A204.1 (cell line): ENCODE data around the gene COX7B2.

Experiments used
- FAIRE-seq: peaks from 2 replicates; lab custom pipeline; 2012; peaks lifted over from hg19 to GRCh38; lab: Jason Lieb, UNC

COX7B2 gene, protein sequence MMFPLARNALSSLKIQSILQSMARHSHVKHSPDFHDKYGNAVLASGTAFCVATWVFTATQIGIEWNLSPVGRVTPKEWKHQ

DNA sequence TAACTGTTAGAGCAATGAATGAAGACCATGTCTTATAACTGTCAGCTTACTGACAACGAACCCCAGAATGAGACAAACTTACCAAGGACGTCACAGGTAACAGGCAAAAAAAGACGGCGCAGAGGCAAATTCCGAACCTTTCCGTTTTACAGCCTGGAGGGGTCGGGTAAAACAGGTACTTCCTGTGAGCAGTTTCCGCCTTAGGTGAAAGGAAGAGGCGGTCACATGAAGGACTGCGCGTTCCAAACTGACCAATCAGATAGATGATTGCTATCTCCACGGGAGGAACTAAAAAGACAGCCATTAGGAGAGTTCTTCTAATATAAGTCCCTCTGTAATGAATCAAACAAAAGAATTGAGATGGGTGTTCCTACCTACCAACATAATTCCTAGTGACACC, at the start of gene COX7B2:
Gene COX7B2 (minus strand): TSS at position 168 of the 400 bp plus-strand sequence. CDS start 174,053 bp downstream, outside the sequence.
- FAIRE-seq = no peak

DNA sequence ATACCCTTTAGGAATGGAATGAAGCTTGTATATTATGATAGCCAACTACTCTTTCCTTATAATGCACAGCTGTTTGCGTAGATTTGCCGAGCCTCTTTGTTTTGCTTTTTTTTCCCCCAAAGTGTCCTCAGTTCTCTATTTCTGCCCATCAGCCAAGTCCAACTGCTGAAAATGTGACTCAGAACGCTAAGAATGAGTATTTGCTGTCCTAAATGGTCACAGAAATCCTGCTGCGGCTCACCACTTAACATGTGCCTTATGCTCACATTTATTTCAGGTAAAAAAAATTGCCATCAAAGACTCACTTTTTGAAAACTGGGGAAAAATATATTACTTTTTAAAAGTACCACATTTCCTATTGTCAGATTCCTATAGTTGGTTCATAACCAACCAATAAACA, 47.4 kb upstream of the COX7B2 start:
- no peak for FAIRE-seq

DNA sequence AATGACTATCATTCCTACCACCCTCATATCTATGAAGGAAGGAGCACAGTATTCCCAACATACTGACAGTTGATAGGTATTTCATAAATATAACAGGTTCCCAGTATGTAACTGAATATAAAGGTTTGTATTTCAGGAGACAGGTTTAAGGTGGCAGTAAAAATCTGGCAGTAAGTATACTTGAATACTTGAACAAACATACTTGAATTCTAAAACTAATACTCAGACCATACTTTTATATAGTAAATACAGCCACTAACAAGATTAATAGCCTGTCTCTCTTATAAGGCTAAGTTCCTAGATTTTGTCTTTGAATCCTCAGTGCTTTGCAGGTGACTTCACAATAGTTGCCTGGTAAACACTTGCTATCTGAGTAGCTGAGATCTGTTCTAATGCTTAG, 46.6 kb upstream of the COX7B2 start:
- no peak for FAIRE-seq

DNA sequence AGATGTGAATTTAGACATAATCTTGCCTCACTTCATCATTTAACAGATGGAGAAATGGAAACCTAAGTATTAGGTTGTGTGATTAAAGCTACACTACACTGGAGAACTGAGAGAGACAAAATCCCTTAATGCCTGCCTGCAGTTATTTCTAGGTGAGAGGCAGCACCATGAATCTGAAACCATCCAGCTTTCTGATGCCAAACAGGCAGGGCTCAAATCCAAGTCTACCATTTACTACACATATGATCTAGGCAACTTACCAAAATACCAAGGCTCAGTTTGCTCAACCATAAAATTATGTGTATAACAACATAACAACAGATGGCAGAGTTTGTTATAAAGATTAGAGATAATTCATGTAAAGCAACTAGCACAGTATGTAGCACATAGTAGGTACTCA, 45.6 kb upstream of the COX7B2 start:
- no peak for FAIRE-seq

DNA sequence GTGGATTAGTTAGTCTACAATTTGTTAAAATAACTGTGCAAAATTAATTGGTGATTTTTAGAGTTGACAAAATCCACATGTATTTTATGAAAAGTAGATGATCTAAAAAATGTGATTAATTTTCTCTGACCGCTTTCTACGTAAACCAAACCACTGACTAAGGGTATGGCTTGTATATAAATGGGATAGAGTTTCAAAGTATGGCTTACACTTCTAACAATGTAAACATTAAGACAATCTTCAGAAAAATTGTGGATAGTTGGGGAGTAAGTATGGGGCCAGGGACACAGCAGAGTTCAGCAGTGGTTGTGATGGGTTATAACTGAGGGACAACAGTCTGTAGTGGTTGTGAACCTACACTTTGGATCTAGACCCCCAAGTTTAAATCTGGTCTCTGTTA, 44.5 kb upstream of the COX7B2 start:
- FAIRE-seq = no peak

DNA sequence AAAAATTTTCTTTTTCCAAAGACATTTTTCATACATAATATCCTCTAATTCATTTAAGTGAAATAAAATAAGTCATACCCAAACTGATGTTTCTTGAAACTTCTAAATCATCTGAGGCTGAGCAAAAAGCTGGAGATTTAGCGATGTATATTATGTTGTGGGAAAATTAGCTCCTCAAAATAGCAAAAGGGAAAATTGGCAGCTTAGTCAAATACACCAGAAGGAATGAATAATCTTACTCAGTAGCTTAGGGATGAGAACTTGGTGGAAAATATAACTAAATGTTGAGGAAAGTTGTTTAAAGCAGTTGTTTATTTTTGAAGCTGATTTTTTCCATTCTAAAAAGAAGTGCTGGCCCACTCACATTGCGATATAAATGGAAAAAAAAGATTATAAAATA, 43.4 kb upstream of the COX7B2 start:
- FAIRE-seq = no peak

DNA sequence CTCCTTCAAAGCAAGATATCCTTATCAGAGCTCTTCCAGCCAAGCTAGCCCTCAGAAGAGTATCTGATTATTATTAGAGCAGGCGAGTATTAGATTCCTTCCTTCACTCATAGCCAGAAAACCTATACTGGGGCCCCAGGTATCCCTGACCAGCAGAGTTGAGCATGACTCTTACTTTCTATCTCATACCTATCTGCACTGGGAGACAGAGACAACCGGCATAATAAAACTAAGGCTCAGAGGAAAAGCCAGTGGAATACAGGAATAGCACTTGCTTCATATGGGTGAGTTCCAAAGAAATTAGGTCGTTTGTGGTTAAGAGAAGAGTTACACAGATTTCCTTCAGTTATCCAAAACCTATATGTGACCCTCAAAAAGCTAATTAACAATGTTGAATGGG, 41.8 kb upstream of the COX7B2 start:
- FAIRE-seq = no peak

DNA sequence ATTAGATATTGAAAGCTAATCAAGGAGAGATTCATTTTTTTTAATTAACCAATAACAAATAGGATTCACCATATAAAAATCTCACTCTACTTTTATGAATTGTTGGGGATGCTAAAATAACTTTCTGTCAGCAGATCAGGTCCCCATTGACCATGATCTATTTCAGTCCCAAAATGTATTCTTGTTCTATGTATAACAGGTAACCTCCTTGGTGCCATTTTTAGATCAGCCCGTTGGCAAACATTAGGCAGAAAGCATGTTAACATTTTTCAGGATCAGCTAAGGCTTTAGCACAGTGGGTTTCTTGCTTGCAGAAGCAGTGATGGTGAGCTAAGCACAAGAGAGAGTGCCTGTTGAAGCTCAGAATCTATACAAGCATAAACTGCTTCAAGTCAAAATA, 40.8 kb upstream of the COX7B2 start:
- no peak for FAIRE-seq

DNA sequence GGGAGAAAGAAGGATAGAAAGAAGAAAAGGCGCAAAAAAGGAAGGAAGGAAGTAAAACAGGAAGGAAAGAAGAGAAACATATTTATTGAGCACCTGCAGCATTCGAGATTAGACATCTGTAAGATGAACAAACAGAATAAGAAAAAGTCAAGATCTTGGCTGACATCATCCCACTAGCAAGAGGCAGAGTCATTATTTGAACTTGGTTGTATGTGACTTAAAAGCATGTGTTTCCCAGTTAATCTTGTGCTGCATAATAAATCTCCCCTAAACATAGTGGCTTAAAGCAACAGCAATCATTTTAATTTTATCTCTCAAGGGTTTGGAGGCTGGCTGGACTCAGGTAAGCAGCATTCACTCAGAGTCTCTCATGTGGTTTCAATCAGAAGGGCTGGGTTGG, 38.5 kb upstream of the COX7B2 start:
- no peak for FAIRE-seq

DNA sequence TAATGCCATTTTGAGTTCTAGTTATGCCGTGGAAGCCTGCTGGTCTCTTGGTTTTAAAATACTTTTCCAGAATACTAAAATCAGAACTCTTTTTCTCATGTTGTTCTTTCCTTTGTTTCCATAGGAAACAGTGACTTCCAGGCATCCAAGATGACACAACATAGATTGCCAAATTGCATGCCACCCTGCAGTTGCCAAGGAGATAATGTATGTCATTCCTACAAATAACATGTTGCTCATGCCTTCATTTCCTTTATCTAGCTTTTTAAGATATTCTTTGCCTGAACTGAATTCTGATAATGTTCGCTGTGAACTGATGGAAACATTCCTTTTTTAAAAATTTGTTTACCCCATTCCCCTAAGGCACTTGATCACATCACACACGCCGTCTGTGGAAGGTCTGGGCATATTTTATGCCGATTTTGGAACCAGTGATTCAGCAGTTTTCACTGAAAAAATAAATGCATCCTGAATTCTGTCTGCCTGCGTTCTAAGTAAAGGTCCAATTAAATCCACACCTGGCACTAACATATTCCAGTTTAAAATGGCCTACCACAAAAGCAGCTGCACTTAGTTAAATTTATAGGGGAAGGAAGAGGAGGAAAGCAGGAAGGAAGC, 38.0 kb upstream of the COX7B2 start:
- no peak for FAIRE-seq

DNA sequence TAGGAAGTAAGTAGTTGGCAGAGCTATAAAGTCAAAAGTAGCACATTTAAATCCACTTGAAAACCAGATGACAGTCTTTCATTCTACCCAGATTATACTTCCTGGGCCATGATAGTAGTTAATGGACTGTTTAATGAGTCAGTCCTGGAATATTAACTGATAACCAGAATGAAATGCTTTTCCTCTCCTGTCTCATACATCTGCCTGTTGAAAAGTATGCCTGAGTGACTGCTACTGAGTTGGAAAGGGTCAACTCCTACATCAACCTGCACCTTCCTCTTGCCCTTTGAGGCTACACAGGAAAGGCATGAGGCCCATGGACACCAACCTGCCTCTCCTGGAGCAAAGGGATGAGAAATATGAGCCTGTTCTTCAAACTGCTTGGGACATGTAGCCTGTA, 36.0 kb upstream of the COX7B2 start:
- no peak for FAIRE-seq

DNA sequence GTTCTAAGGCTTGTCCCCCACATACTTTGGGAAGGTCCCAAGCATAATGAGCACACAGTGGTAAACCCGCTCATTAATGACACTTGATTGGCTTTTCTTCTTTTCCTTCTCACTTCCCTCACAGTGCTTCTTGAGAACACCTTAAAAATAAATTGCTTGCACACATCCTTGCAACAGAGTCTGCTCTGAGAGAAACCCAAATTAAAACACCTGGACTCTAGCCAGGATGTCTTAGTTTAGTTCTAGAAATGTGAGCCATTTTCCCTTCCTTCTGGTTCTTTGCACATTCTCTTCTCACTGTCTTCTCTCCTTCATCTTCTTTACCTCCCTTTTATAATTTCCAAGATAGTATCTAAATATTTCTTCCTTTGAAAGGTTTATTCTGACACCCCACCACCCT, 35.3 kb upstream of the COX7B2 start:
- no peak for FAIRE-seq

DNA sequence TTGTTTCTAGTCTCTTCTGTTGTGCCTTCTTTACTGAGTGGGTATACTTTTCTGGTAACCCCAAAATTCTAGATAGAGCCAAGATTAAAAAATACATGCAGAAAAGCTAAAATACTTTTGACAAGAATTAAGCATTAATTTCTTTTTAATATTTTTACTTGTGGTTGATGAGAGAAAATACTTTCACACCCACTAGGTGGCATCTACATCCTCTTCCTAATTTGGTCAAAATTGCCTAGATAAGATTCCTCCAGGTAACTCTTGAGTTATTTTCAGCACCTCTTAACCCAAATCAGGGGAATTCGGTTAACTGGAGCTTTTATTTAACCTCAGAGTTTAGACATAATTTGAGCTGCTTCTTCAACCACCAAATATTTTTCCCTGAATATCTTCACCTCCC, 28.4 kb upstream of the COX7B2 start:
- no peak for FAIRE-seq

DNA sequence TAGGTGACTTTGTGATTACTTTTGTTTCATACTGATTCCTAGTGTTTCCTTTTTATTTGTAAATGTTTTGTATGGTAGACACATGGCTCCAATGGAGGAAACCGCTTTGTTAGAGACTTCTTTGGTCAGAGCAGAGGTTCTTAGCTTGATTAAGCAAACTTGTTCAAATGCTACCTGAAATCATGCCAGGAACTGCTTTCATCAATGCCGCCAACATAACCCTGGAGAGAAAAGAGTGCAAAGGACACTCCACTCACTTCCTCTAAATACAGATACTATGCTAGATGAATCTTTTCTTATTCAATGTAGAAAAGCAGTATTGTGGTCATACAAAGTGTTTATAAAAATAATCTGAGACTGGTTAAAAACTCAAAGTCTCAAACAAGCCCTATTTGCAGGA, 25.7 kb upstream of the COX7B2 start:
- FAIRE-seq = no peak

DNA sequence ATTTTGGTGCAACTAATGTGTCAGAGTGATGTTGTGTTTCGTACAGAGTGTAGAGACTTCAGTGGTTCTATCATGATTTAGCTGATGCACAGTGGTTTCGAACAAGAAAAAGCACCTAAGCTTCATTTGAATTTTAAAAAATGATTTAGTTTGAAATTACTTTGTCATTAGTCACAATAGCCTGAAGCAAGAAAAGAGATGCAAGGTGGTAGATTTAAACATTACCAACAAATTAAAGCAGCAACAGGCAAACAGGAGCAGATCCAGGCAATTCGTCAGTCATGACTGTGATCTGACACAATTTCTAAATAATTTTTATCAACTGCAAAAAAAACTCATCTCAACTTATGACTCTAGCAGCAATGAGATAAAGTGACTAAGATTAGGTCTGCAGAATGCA, 24.6 kb upstream of the COX7B2 start:
- FAIRE-seq = no peak

DNA sequence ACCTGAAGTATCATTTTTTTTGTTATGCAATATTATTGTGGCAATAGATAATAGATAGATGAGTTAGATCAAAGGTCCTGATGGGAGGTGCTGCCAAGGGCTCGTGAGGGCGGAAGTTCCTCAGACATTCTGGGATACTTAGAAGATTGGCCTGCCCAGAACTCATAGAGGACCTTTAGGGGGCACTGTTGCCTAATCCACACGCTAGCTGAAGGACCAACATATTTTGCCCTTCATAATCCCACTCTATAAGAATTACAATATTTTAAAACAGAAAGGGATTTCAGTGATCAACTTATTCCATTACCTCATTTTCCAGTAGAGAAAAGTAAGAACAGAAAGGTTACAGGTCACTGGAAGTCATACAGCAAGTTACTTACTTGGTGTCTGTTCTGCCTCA, 22.9 kb upstream of the COX7B2 start:
- no peak for FAIRE-seq

DNA sequence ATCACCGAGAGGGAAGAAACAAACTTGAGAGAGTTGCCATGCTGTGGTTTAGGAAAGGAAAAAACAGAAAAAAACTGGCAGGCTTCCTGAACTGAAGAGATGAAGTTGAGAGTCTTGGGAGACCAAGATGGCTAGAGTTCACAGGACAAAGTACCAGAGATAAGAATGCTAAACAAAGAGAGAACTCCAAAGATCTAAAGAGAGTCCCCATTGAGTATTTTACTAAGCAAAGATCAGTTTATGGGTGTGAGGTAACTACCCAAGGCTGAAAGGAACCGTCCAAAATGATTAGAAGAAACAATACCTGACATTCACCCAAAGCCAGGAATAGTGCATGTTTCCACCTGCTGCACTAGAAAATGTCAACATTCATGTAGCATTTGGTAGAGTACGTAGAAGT, 21.8 kb upstream of the COX7B2 start:
- no peak for FAIRE-seq

DNA sequence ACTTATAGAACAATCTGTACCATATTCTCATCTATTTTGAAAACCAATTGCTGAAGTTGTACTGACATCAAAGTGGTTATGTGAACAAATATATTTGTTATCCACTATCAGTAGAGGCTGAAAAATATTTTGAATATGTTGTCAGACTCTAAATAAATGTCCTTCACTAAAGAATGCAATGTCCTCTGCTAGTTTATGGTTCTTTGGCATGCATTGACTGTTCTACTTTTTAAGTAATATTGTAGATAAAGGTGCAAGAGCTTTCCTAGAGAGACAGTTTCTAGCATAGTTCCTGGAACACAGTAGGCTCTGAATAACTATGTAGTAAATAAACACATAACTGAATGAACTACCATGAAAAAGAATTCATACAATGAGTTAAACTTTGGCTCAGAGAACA, 18.2 kb upstream of the COX7B2 start:
- FAIRE-seq = no peak

DNA sequence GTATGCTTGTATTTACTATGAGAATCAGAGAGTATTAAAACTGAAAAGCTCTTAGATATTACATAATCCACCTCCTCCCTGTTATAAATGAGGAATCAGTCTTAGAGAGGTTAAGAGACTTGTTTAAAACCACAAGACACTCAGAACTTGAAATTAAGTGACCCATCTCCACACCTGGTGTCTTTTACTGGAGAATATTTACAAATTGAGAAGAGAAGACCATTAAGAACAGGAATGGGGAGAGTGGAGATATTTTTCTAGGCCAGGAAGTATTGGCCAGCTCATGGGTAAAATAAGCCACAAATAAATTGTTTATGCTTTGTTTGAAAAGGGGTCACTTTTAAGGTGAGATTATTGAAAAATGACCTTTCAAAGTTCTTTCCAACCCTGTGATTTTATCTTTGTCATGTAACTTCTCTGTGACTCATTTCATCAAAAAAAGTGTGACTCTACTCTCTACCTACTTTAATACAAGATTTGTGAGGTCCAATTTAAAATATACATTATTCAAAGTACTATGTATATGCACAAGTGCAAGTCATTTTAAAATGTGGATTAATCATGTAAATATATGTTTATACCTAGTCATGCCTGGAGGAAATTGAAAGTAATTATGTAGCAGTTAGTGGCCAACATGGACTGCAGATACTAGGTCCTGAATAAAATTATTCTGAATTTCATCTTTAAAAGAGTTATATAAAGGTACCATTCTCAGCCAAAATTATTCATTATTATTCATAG, 15.9 kb upstream of the COX7B2 start:
- no peak for FAIRE-seq

DNA sequence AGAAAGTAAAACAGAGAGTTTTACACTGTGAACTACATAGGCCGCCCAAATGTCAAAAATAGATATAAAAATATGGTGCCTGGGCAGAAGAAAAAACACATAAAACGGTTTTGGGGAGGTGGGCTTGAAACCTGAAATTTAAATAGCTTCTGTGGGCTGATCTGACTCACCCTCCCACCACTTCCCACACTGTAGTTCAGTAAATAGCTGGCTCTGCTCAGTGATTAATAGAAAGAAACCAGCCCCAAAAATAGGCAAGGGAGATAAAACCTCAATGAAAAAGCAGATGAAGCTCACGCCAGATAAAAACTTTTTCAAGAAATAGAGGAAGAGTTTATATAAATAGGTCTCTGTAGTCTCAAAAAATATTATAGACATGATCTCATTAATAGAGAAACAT, 13.2 kb upstream of the COX7B2 start:
- FAIRE-seq = no peak

DNA sequence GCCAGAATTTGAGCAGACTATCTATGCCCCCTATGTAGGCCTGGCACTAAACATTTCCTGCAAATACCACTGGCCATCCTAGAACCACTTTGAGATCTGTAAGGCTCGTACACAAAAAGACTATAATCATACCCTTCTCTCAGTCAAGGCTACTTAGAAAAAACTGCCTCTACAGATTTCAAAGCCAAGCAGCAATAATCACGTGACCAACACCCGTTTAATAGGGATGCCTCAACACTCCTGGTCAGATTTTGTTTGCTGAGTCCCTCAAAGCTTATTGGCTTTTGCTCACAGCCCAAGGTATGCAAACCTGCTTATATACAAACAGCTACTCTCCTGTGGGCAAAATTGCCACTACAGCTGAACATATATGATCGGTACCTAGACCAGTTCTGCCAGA, 897 bp downstream of the COX7B2 start:
- FAIRE-seq = no peak

DNA sequence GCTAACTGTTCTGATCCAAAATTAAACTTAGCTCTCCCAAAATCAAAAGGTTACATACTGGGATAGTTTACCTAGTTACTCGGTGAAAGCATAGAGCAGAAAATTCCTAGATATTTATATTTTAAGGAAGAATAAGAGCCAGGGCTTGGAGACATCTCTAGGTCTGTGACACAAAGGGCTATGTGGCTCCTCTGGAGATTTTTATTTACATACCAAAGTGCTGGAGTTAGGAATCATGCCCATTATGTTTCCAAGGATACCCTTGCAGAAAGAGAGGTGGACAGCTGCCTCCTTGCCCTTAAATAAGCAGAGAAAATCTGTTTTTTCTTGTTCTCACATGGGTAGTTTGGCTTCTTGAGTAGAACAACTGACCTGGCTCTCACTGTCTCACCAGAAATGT, 9.0 kb downstream of the COX7B2 start:
- no peak for FAIRE-seq

DNA sequence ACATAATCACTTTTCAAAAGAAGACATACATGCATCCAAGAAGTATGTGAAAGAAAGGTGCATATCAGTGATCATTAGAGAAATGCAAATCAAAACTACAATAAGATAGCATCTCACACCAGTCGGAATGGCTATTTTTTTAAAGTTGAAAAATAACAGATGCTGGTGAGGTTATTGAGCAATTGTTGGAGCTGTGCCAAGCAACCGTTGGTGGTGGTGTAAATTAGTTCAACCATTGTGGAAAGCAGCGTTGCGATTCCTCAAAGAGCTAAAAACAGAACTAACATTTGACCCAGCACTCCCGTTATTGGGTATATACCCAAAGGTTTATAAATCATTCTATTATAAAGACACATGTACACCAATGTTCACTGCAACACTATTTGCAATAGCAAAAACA, 14.2 kb downstream of the COX7B2 start:
- FAIRE-seq = no peak

DNA sequence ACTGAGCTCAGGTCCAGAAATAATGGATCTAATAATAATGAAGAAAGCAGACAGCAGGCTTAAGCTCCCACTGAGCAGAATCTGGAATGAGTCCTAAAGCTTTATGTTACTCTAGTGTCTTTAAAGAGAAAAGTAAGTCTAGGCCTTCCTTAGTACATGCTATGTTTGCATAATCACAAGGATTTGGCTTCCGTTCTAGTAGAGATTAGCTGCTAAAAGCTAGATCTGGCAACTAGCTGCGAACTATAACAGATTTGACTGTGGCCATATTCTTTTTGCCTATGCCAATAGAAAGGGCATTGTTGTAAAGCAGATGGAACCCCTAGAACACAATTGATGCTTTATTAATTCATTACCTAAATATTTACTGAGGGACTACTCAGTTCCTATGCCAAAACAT, 19.0 kb downstream of the COX7B2 start:
- FAIRE-seq = no peak
